Suprapubic skin (tissue), 3 donors: ENCODE results near the gene HIF1A.

Experiments used
- EP300 ChIP-seq: sonication (generic); formaldehyde crosslinking; IDR thresholded peaks from one replicate; pipeline ENCODE4 v1.6.1; 2017; ENCODE audit warnings: antibody characterized with exemption
- TF ChIP-seq, protein P1 (sequence below), 2 donors: fragments of 200-600 bp in 1 of 2; fragments of 450-650 bp in 1 of 2; sonication (generic) in 1 of 2; IDR thresholded peaks; one replicate each; pipeline ENCODE4 v1.5.1; 2016 to 2019; ENCODE audit warnings: antibody characterized with exemption in 2 of 2, mild to moderate bottlenecking in 1 of 2, moderate library complexity in 1 of 2

DNA sequence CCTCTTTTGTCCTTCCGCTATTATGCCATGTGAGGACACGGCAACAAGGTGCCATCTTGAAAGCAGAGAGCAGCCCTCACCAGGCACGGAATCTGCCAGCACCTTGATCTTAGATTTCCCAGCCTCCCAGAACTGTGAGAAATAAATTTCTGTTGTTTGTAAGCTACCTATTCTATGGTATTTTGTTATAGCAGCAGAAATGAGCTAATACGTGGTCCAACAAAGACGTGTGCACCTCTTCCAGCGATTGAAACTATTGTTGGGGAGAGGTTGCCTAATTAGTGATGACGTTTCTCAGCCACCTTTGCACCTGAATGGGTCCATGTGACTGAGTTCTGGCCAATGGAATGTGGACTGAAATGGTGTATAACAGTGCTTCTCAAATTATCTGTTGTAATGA is 64.6 kb downstream of the HIF1A start:
- no peak for TF ChIP-seq EP300
- TF ChIP-seq, protein P1, sequence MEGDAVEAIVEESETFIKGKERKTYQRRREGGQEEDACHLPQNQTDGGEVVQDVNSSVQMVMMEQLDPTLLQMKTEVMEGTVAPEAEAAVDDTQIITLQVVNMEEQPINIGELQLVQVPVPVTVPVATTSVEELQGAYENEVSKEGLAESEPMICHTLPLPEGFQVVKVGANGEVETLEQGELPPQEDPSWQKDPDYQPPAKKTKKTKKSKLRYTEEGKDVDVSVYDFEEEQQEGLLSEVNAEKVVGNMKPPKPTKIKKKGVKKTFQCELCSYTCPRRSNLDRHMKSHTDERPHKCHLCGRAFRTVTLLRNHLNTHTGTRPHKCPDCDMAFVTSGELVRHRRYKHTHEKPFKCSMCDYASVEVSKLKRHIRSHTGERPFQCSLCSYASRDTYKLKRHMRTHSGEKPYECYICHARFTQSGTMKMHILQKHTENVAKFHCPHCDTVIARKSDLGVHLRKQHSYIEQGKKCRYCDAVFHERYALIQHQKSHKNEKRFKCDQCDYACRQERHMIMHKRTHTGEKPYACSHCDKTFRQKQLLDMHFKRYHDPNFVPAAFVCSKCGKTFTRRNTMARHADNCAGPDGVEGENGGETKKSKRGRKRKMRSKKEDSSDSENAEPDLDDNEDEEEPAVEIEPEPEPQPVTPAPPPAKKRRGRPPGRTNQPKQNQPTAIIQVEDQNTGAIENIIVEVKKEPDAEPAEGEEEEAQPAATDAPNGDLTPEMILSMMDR (IDR thresholded peaks at IDR 0.05) = no peak
